SK-N-SH (cell line): ENCODE results near the gene ATP5F1A. TPM values are rescaled to one million over a fixed set of nuclear protein-coding genes. Genes with fewer than 3 reads are reported as not detected.

Experiments used
- CTCF ChIA-PET: fragments of 300-600, 350-600 bp; formaldehyde crosslinking; extraction: SDS; loops from one replicate; lab custom pipeline; 2021; lab: Yijun Ruan, JAX
- POLR2A ChIA-PET: fragments of 350-600 bp; sonication (Branson Sonifier 250); formaldehyde crosslinking; extraction: SDS; loops from one replicate; lab custom pipeline; 2020; ENCODE audit warnings: antibody characterized with exemption, inconsistent platforms; lab: Yijun Ruan, JAX
- DNase-seq: peaks from one replicate; pipeline ENCODE4 v3.0.0; 2012
- H2AFZ ChIP-seq: fragments of 200-600 bp; sonication (generic); 2 replicates; pipeline ENCODE4 v1.8.1; 2016; ENCODE audit warnings: antibody characterized with exemption, mild to moderate bottlenecking, low read depth
- H3F3A ChIP-seq: fragments of 200-600 bp; sonication (generic); replicated peaks from 2 replicates; pipeline ENCODE3; 2016; ENCODE audit warnings: antibody characterized with exemption, mild to moderate bottlenecking; ENCODE audit not compliant: insufficient read depth
- H3K27ac ChIP-seq, 2 experiments: fragments of 200-500 bp in 1 of 2; fragments of 200-600 bp in 1 of 2; sonication (Bioruptor generic) in 1 of 2; sonication (generic), shearing (Covaris generic) in 1 of 2; 2 replicates each; pipeline versions ENCODE4 v1.5.1 to v1.6.1; 2014 to 2016; ENCODE audit warnings: low read depth in 2 of 2, inconsistent platforms in 1 of 2, low read length in 1 of 2, mild to moderate bottlenecking in 1 of 2, mixed read lengths in 1 of 2
- H3K27me3 ChIP-seq: fragments of 200-600 bp; sonication (generic), shearing (Covaris generic); 2 replicates; pipeline ENCODE4 v1.6.1; 2016; ENCODE audit warnings: mixed run types; ENCODE audit not compliant: insufficient read depth
- H3K36me3 ChIP-seq, 2 experiments: fragments of 200-500 bp in 1 of 2; fragments of 200-600 bp in 1 of 2; sonication (Bioruptor generic) in 1 of 2; sonication (generic) in 1 of 2; replicated peaks in 1 of 2; 2 replicates each; pipeline versions ENCODE3 to v1.5.1; 2014 to 2016; ENCODE audit warnings: low read length in 1 of 2, mild to moderate bottlenecking in 1 of 2; ENCODE audit not compliant: insufficient read depth in 2 of 2, control insufficient read depth in 1 of 2
- H3K4me1 ChIP-seq, 2 experiments: fragments of 200-500 bp in 1 of 2; fragments of 200-600 bp in 1 of 2; sonication (Bioruptor generic) in 1 of 2; sonication (generic), shearing (Covaris generic) in 1 of 2; 2 replicates each; pipeline versions ENCODE4 v1.5.1 to v1.6.1; 2014 to 2016; ENCODE audit warnings: low read depth in 1 of 2, low read length in 1 of 2, mixed run types in 1 of 2; ENCODE audit not compliant: insufficient read depth in 2 of 2, control insufficient read depth in 1 of 2
- H3K4me2 ChIP-seq: fragments of 200-600 bp; sonication (generic), shearing (Covaris generic); 2 replicates; pipeline ENCODE4 v1.6.1; 2017; ENCODE audit warnings: mixed run types
- H3K4me3 ChIP-seq, 2 experiments: fragments of 200-500 bp in 1 of 2; fragments of 200-600 bp in 1 of 2; sonication (Bioruptor generic) in 1 of 2; sonication (generic), shearing (Covaris generic) in 1 of 2; 2 replicates each; pipeline versions ENCODE4 v1.5.1 to v1.8.1; 2014 to 2016; ENCODE audit warnings: low read depth in 2 of 2, inconsistent platforms in 1 of 2, low read length in 1 of 2, mild to moderate bottlenecking in 1 of 2, mixed read lengths in 1 of 2, moderate library complexity in 1 of 2
- H3K79me2 ChIP-seq: fragments of 200-600 bp; sonication (generic); 2 replicates; pipeline ENCODE4 v1.8.1; 2017; ENCODE audit warnings: mild to moderate bottlenecking; ENCODE audit not compliant: insufficient read depth
- H3K9ac ChIP-seq: fragments of 200-600 bp; sonication (generic); 2 replicates; pipeline ENCODE4 v1.6.1; 2017; ENCODE audit warnings: mixed run types
- H3K9me2 ChIP-seq: fragments of 200-600 bp; sonication (generic); 2 replicates; pipeline ENCODE4 v1.6.1; 2017; ENCODE audit warnings: mixed run types
- H3K9me3 ChIP-seq: fragments of 200-600 bp; sonication (generic); 2 replicates; pipeline ENCODE4 v1.6.1; 2017; ENCODE audit warnings: mixed run types, mild to moderate bottlenecking, moderate library complexity
- H4K20me1 ChIP-seq: fragments of 200-600 bp; sonication (generic); 2 replicates; pipeline ENCODE4 v1.6.1; 2017; ENCODE audit warnings: mild to moderate bottlenecking, mixed run types; ENCODE audit not compliant: insufficient read depth
- ELF1 ChIP-seq: IDR thresholded peaks from 2 replicates; pipeline ENCODE4 v1.4.0; 2012
- EZH2phosphoT487 ChIP-seq: fragments of 200-600 bp; sonication (generic); IDR thresholded peaks from 2 replicates; pipeline ENCODE4 v1.6.1; 2017; ENCODE audit warnings: low read depth, mixed run types, mild to moderate bottlenecking, antibody characterized with exemption, moderate library complexity, borderline replicate concordance
- FOXJ3 ChIP-seq: sonication (generic); formaldehyde crosslinking; IDR thresholded peaks from 2 replicates; pipeline ENCODE4 v1.5.1; 2020; ENCODE audit warnings: mild to moderate bottlenecking, missing genetic modification reagents
- GABPA ChIP-seq: IDR thresholded peaks from 2 replicates; pipeline ENCODE4 v1.4.0; 2012; ENCODE audit warnings: low read depth, mild to moderate bottlenecking
- JUND ChIP-seq: IDR thresholded peaks from 2 replicates; pipeline ENCODE4 v1.4.0; 2012
- MEF2A ChIP-seq: IDR thresholded peaks from 2 replicates; pipeline ENCODE4 v1.4.0; 2012; ENCODE audit warnings: low read depth, borderline replicate concordance
- NRF1 ChIP-seq: IDR thresholded peaks from 2 replicates; pipeline ENCODE4 v1.6.1; 2012; ENCODE audit warnings: low read depth, mild to moderate bottlenecking, low read length
- RAD21 ChIP-seq: IDR thresholded peaks from 2 replicates; pipeline ENCODE4 v1.6.1; 2012; ENCODE audit warnings: mild to moderate bottlenecking, low read length
- RCOR1 ChIP-seq: fragments of 150-350 bp; IDR thresholded peaks from 2 replicates; pipeline ENCODE4 v1.6.1; 2017; ENCODE audit warnings: antibody characterized with exemption, low read length
- RFX5 ChIP-seq: IDR thresholded peaks from 2 replicates; pipeline ENCODE4 v1.6.1; 2012; ENCODE audit warnings: mild to moderate bottlenecking, improper control_type of control experiment, low read length
- RXRA ChIP-seq: IDR thresholded peaks from 2 replicates; pipeline ENCODE4 v1.4.0; 2012; ENCODE audit warnings: low read depth, mild to moderate bottlenecking, borderline replicate concordance
- TAF1 ChIP-seq: IDR thresholded peaks from 2 replicates; pipeline ENCODE4 v1.6.1; 2012; ENCODE audit warnings: low read depth, mild to moderate bottlenecking, low read length, moderate library complexity, borderline replicate concordance
- TEAD4 ChIP-seq: IDR thresholded peaks from 2 replicates; pipeline ENCODE4 v1.4.0; 2012; ENCODE audit warnings: mild to moderate bottlenecking, borderline replicate concordance; ENCODE audit not compliant: insufficient read depth
- YY1 ChIP-seq: IDR thresholded peaks from 2 replicates; pipeline ENCODE4 v1.4.0; 2012; ENCODE audit warnings: low read depth, mild to moderate bottlenecking
- ZBTB33 ChIP-seq: IDR thresholded peaks from 2 replicates; pipeline ENCODE4 v1.4.0; 2012; ENCODE audit warnings: low read depth, borderline replicate concordance
- WGBS: methylation state at CpG from one replicate; pipeline ENCODE4 v1.1.6; 2017; ENCODE audit warnings: low lambda C conversion rate; 5-methylcytosine and 5-hydroxymethylcytosine counted together
- polyA plus RNA-seq, 3 experiments: library from polyadenylated mRNA; depleted of rRNA; stranded (reverse); fragments of >200 nt; gene quantifications; 2 replicates each; pipeline ENCODE4 v1.2.3, GENCODE V29; 2012
- TF ChIP-seq, protein P1 (sequence below): IDR thresholded peaks from 2 replicates; pipeline ENCODE4; 2012
- TF ChIP-seq, protein P2 (sequence below): fragments of 150-350 bp; IDR thresholded peaks from 2 replicates; pipeline ENCODE4 v1.6.1; 2016; ENCODE audit warnings: mild to moderate bottlenecking, low read depth, low read length
- TF ChIP-seq, protein P3 (sequence below): IDR thresholded peaks from 2 replicates; pipeline ENCODE4 v1.6.1; 2012; ENCODE audit warnings: mild to moderate bottlenecking, low read depth, low read length, moderate library complexity

The ATP5F1A gene
- polyA plus RNA-seq, 1 of the 3 experiments (the other 2 are of a cell fraction) = 610 TPM

DNA sequence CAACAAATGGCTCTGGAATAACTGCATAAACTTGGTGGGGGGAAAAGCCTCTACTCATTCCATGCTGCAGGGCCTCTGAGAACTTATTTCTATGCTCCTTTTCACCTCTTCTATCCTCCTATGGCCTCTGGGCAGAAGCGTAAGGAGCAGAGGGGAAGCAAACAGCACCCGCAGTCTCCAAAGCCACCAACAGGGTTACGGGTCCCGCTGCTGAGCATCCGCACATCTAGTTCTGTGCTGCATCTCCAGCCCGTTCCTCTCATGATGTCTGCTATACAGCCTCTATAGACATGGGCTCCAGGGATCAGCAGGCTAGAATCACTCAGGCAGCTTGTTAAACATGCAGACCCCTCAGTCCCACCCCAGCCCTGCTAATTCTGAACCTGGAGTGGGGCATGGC is 52.0 kb downstream of the ATP5F1A start:
- H4K20me1 ChIP-seq = no peaks in the 10 kb centered on the region
- no peak overlapping the region for H3K9ac ChIP-seq
- H3K27me3 ChIP-seq = no peaks in the 10 kb centered on the region
- TF ChIP-seq TEAD4 (no peak), RCOR1 (no peak), RAD21 (no peak), FOXJ3 (CRISPR knock-in tag) (no peak), TAF1 (no peak), MEF2A (no peak), ELF1 (no peak), NRF1 (no peak), RXRA (no peak), EZH2phosphoT487 (no peak), ZBTB33 (no peak), JUND (no peak), RFX5 (no peak), YY1 (no peak), GABPA (no peak)
- TF ChIP-seq, protein P1, sequence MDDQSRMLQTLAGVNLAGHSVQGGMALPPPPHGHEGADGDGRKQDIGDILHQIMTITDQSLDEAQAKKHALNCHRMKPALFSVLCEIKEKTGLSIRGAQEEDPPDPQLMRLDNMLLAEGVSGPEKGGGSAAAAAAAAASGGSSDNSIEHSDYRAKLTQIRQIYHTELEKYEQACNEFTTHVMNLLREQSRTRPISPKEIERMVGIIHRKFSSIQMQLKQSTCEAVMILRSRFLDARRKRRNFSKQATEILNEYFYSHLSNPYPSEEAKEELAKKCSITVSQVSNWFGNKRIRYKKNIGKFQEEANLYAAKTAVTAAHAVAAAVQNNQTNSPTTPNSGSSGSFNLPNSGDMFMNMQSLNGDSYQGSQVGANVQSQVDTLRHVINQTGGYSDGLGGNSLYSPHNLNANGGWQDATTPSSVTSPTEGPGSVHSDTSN = no peak
- TF ChIP-seq, protein P2, sequence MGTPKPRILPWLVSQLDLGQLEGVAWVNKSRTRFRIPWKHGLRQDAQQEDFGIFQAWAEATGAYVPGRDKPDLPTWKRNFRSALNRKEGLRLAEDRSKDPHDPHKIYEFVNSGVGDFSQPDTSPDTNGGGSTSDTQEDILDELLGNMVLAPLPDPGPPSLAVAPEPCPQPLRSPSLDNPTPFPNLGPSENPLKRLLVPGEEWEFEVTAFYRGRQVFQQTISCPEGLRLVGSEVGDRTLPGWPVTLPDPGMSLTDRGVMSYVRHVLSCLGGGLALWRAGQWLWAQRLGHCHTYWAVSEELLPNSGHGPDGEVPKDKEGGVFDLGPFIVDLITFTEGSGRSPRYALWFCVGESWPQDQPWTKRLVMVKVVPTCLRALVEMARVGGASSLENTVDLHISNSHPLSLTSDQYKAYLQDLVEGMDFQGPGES = no peak
- TF ChIP-seq, protein P3, sequence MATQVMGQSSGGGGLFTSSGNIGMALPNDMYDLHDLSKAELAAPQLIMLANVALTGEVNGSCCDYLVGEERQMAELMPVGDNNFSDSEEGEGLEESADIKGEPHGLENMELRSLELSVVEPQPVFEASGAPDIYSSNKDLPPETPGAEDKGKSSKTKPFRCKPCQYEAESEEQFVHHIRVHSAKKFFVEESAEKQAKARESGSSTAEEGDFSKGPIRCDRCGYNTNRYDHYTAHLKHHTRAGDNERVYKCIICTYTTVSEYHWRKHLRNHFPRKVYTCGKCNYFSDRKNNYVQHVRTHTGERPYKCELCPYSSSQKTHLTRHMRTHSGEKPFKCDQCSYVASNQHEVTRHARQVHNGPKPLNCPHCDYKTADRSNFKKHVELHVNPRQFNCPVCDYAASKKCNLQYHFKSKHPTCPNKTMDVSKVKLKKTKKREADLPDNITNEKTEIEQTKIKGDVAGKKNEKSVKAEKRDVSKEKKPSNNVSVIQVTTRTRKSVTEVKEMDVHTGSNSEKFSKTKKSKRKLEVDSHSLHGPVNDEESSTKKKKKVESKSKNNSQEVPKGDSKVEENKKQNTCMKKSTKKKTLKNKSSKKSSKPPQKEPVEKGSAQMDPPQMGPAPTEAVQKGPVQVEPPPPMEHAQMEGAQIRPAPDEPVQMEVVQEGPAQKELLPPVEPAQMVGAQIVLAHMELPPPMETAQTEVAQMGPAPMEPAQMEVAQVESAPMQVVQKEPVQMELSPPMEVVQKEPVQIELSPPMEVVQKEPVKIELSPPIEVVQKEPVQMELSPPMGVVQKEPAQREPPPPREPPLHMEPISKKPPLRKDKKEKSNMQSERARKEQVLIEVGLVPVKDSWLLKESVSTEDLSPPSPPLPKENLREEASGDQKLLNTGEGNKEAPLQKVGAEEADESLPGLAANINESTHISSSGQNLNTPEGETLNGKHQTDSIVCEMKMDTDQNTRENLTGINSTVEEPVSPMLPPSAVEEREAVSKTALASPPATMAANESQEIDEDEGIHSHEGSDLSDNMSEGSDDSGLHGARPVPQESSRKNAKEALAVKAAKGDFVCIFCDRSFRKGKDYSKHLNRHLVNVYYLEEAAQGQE = no peak
- no peak overlapping the region for H3K27ac ChIP-seq
- 100% methylated on average over 1 of the region's 6 CpGs for WGBS
- no peak for DNase-seq
- peaks cover 0 to 8% of the 10 kb centered on the region in 2 experiments; a peak in 1 of 4 replicates for H3K4me1 ChIP-seq
- no peak overlapping the region for H3K4me2 ChIP-seq
- no peaks in the 10 kb centered on the region for H3K9me3 ChIP-seq
- no peak overlapping the region for H3K4me3 ChIP-seq
- ChIA-PET CTCF (no interaction called here), POLR2A (no interaction called here)
- H3F3A ChIP-seq = peaks cover 14% of the 10 kb centered on the region
- H2AFZ ChIP-seq = no peak overlapping the region
- H3K9me2 ChIP-seq = no peaks in the 10 kb centered on the region
- H3K79me2 ChIP-seq = peaks cover 4% of the 10 kb centered on the region; the same call in 1 of the 2 replicates
- no peaks in the 10 kb centered on the region for H3K36me3 ChIP-seq
